GM12801 (cell line): ENCODE measurements around the gene FAM222B.

ENCODE experiments used
- TF ChIP-seq, protein P1 (sequence below): IDR thresholded peaks from one replicate; pipeline ENCODE4 v1.5.1; 2011; ENCODE audit warnings: control low read depth; ENCODE audit not compliant: insufficient read length; ENCODE audit errors: extremely low read depth

The FAM222B gene

DNA sequence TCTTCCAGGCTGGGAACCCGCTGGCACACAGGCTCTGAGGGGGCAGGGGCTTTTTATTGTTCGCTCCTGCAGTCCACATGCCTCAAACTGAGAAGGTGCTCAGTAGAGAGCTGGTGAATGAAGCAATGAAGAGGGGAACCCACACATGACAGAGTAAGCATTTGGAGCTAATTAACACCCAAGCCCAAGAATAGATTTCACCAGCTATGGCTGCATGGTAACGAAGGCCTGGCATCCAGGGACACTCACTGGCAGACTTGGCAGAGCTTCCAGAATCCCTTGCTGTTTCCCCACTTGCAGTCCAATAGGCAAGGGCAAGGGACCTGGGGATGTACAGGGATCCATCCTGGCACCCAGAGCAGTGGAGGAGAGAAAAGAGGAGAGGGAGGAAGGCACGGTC lies 42.8 kb upstream of the FAM222B start:
- TF ChIP-seq, protein P1, sequence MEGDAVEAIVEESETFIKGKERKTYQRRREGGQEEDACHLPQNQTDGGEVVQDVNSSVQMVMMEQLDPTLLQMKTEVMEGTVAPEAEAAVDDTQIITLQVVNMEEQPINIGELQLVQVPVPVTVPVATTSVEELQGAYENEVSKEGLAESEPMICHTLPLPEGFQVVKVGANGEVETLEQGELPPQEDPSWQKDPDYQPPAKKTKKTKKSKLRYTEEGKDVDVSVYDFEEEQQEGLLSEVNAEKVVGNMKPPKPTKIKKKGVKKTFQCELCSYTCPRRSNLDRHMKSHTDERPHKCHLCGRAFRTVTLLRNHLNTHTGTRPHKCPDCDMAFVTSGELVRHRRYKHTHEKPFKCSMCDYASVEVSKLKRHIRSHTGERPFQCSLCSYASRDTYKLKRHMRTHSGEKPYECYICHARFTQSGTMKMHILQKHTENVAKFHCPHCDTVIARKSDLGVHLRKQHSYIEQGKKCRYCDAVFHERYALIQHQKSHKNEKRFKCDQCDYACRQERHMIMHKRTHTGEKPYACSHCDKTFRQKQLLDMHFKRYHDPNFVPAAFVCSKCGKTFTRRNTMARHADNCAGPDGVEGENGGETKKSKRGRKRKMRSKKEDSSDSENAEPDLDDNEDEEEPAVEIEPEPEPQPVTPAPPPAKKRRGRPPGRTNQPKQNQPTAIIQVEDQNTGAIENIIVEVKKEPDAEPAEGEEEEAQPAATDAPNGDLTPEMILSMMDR: no peak

DNA sequence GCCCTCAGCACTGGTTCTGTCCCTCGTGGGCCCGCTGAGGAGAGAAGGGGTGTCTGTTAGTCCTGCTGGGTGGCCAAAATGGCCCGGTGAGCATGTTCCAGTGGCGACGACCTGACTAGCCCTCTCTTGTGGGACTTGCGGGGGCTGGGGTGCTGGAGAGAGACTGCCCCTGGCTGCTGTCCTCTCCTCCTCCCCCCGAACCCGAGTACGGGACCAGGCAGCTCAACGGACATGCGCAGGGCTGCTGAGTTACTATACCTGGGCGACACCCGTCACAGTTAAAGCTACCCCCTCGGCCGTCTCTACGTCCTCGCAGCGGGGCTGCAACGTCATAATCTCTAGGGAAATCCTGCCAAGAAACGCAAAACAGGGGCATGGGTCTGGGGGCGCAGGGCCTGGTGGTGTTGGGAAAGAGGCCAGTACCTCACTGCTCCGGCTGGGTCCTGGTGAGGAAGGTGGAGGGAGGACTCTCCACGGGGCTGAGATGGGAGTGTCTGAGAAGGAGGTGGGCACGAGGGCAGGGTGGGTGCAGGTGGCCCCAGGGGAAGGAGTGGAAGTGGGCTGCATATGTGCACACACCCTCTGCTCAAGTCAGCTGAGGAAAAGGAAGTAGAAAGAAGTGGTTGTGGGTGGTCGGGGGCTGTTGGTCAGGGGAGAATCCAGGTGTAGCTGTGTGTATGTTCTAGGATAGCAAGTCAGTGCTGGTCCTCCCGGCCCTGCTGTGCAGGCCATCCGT lies 41.5 kb upstream of the FAM222B start:
- TF ChIP-seq, protein P1: no peak

DNA sequence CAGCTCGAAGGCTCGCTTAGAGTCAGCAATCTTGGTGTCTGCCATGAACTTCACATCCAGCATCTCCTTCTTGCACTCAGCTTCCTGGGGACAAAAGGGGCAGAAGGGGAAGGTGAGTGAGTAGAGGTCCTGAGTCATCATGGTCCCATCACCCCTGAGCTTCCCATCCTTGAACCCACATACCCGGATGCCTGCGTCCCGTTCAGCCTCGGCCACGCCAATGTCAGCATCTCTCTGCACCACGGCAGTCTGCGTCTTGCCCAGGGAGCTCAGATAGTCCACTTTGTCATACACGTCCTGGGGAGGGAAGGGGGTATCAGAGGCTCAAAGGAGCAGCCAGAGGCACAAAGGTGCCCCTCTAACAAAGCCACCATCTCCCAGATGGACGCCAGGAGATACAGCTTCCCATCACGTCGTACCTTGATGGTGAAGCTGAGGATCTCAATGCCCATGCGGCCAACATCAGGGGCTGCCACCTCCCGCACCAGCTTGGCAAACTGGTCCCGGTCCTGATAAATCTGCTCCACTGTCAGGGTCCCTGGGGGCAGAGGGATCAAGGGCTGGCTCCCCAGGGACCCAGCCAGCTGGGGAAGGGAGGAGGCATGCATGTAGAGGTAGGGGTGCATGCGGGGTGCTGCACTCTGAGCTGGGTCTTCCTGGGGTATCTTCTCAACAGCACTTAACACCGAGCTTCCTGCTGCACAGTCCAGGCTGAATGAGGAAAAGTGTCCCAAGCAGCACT lies 39.7 kb upstream of the FAM222B start:
- TF ChIP-seq, protein P1: no peak

DNA sequence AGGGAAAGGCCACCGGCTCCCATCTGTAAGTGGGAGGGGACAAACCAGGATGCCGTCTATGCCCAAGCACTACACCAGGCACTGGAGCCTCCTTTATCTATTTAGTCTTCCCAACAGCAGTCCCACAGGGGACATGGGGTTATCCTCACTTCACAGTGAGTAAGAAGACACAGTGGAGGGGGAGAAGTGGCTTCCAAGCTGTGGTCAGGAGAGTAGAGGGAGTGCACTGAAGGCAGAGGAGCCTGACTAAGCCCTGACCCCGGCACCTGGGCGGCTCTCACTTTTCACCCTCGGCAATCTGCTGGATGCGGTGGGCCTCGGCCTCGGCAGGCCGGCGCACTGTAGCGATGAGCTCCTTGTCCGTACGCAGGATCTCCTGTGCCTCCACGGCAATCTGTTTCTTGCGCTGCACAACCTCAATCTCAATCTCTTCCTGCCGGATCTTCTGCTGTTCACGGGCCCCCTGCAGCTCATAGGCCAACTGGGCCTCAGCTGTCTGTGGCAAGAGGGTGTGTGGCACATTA lies 39.0 kb upstream of the FAM222B start:
- TF ChIP-seq, protein P1: no peak

DNA sequence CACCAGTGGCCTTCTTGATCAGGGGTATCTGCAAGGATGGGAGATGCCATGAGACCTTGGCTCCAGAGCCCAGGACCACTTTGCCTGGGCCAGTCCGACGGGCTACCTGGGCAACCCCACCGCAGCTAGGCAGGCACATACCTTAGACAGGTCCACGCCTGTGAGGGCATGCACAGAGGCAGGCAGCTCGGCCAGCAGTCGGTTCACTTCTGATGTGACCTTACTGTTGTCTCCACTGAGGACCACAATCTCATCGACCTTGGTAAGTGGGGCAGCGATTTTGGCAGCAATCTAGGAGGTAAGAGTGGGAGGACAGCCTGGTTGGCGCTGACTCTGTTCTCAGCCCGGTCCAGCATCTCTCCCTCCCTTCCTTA lies 38.0 kb upstream of the FAM222B start:
- TF ChIP-seq, protein P1: no peak

DNA sequence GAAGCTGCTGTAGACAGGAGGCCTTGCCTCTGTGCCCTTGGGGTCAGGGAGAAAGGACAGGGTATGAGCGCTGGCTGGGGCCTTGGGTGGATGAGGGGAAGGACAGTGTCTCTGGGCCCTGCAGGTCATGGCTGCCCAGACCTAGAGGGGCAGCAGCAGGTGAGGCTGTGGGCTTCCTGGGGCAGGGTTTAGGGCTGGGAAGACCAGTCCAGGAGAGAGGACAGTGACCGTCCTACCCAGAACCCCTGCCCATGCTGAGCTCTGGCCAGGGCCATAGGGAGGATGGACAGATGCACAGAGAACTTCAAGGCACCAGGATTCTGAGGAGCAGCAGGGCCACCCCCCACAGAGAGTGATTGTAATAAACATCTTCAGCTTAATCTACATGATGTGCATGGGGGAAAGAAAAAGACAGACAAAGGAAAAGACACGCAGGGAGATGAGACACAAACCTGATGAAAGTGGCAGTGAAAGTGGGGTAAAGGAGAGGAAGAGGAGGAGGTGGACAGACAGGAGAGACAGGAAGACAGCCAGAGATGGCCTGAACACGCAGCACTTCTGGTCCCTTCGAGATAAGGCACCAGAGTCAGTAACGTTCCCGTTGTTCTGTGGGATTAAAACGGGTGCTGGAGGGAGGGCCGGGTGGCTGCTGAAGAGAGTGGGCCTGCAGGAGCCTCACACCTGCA lies 37.4 kb upstream of the FAM222B start:
- TF ChIP-seq, protein P1: no peak

DNA sequence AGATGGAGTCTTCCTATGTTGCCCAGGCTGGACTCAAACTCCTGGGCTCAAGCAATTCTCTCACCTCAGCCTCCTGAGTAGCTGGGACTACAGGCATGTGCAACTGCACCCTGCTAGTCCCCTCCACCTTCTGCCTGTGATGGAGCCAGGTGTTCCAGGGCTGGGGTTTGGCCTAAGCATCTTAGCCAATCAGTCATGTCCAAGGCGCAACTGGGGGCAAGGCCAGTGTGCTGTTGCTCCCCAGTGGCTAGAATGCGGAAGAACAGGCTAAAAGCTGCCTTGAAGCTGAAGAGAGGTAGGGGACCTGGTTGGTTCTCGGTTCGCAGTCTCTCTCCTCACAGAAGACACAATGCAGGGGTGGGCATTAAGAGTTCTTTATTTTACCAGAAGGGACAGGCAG lies 36.4 kb upstream of the FAM222B start:
- TF ChIP-seq, protein P1: no peak
